IMR-90 (cell line): ENCODE measurements around the gene CLASRP. TPM values are rescaled to one million over a fixed set of nuclear protein-coding genes. Genes with fewer than 3 reads are reported as not detected.

ENCODE experiments used
- ATAC-seq: fragments of 200-7000 bp; cut with Tn5 transposase; 2 replicates; pipeline ENCODE4 v1.9.1; 2020; ENCODE audit warnings: low read depth, mild to moderate bottlenecking, moderate library complexity
- BruUV-seq: library from RNA; stranded (reverse); fragments of 400-500 nt; replicated peaks from 2 replicates; lab custom pipeline; 2021; lab: Mats Ljungman, UMichigan
- CTCF ChIA-PET: fragments of 300-600 bp; formaldehyde crosslinking; extraction: SDS; loops from one replicate; lab custom pipeline; 2021; ENCODE audit warnings: antibody characterized with exemption; lab: Yijun Ruan, JAX
- POLR2A ChIA-PET: fragments of 300-600 bp; sonication (Branson Sonifier 250); formaldehyde crosslinking; loops from one replicate; lab custom pipeline; 2022; ENCODE audit warnings: antibody characterized with exemption; ENCODE audit not compliant: unreplicated experiment; lab: Charles Lee
- DNase-seq: peaks from one replicate; pipeline ENCODE4 v3.0.0; 2013
- H2AFZ ChIP-seq: replicated peaks from 2 replicates; pipeline ENCODE3; 2013; ENCODE audit warnings: low read length, mild to moderate bottlenecking; ENCODE audit not compliant: poor library complexity
- H2AK5ac ChIP-seq: 2 replicates; pipeline ENCODE4 v1.6.1; 2013; ENCODE audit warnings: low read depth, low read length, inconsistent platforms
- H2AK9ac ChIP-seq: replicated peaks from 2 replicates; pipeline ENCODE3; 2013; ENCODE audit warnings: mild to moderate bottlenecking, low read depth, low read length, moderate library complexity; ENCODE audit not compliant: poor library complexity
- H2BK120ac ChIP-seq: 2 replicates; pipeline ENCODE4 v1.6.1; 2013; ENCODE audit warnings: low read depth, low read length, inconsistent platforms
- H2BK15ac ChIP-seq: 3 replicates; pipeline ENCODE4 v1.6.1; 2013; ENCODE audit warnings: low read depth, low read length, inconsistent platforms
- H2BK20ac ChIP-seq: 2 replicates; pipeline ENCODE4 v1.6.1; 2013; ENCODE audit warnings: low read depth, mild to moderate bottlenecking, inconsistent platforms, low read length, moderate library complexity
- H2BK5ac ChIP-seq: 2 replicates; pipeline ENCODE4 v1.6.1; 2013; ENCODE audit warnings: mild to moderate bottlenecking, low read depth, low read length, inconsistent platforms; ENCODE audit not compliant: poor library complexity, severe bottlenecking
- H3K14ac ChIP-seq: replicated peaks from 2 replicates; pipeline ENCODE4 v1.6.1; 2013; ENCODE audit warnings: low read depth, low read length, inconsistent platforms
- H3K18ac ChIP-seq: 2 replicates; pipeline ENCODE4 v1.6.1; 2013; ENCODE audit warnings: low read depth, low read length, control low read depth
- H3K23ac ChIP-seq: 2 replicates; pipeline ENCODE4 v1.6.1; 2013; ENCODE audit warnings: low read depth, low read length, inconsistent platforms
- H3K27ac ChIP-seq: 2 replicates; pipeline ENCODE4 v1.5.1; 2013; ENCODE audit warnings: mild to moderate bottlenecking, control low read depth, low read length; ENCODE audit not compliant: insufficient read depth
- H3K27me3 ChIP-seq: 2 replicates; pipeline ENCODE4 v1.6.1; 2013; ENCODE audit warnings: low read length; ENCODE audit not compliant: control insufficient read depth, insufficient read depth
- H3K36me3 ChIP-seq: 2 replicates; pipeline ENCODE4 v1.6.1; 2013; ENCODE audit warnings: low read length, mixed read lengths; ENCODE audit not compliant: control insufficient read depth, insufficient read depth
- H3K4ac ChIP-seq: 2 replicates; pipeline ENCODE4 v1.6.1; 2013; ENCODE audit warnings: low read depth, low read length, inconsistent platforms
- H3K4me1 ChIP-seq: 2 replicates; pipeline ENCODE4 v1.6.1; 2013; ENCODE audit warnings: low read length, mixed read lengths; ENCODE audit not compliant: control insufficient read depth, insufficient read depth
- H3K4me2 ChIP-seq: 2 replicates; pipeline ENCODE4 v1.6.1; 2013; ENCODE audit warnings: low read depth, mild to moderate bottlenecking, control low read depth, low read length, moderate library complexity
- H3K4me3 ChIP-seq: 2 replicates; pipeline ENCODE4 v1.5.1; 2013; ENCODE audit warnings: low read depth, mild to moderate bottlenecking, control low read depth, low read length, moderate library complexity; ENCODE audit not compliant: insufficient read depth
- H3K56ac ChIP-seq: 2 replicates; pipeline ENCODE4 v1.6.1; 2013; ENCODE audit warnings: low read length, inconsistent platforms; ENCODE audit not compliant: insufficient read depth; ENCODE audit errors: extremely low read depth
- H3K79me1 ChIP-seq, 2 experiments: 2 replicates each; pipeline ENCODE4 v1.6.1; 2013; ENCODE audit warnings: low read length in 2 of 2, inconsistent platforms in 1 of 2, low read depth in 1 of 2
- H3K9ac ChIP-seq: 2 replicates; pipeline ENCODE4 v1.6.1; 2013; ENCODE audit warnings: low read depth, low read length, control low read depth
- H3K9me1 ChIP-seq: 2 replicates; pipeline ENCODE4 v1.6.1; 2013; ENCODE audit warnings: low read length, inconsistent platforms; ENCODE audit not compliant: insufficient read depth
- H3K9me3 ChIP-seq: 2 replicates; pipeline ENCODE4 v1.6.1; 2013; ENCODE audit warnings: low read length; ENCODE audit not compliant: control insufficient read depth, insufficient read depth
- H4K20me1 ChIP-seq: 2 replicates; pipeline ENCODE4 v1.6.1; 2013; ENCODE audit warnings: low read length, inconsistent platforms; ENCODE audit not compliant: insufficient read depth
- H4K5ac ChIP-seq: 2 replicates; pipeline ENCODE4 v1.6.1; 2013; ENCODE audit warnings: mild to moderate bottlenecking, low read depth, low read length, control low read depth
- H4K8ac ChIP-seq, 2 experiments: 2 replicates each; pipeline ENCODE4 v1.6.1; 2013; ENCODE audit warnings: low read depth in 2 of 2, low read length in 2 of 2, control low read depth in 1 of 2, inconsistent platforms in 1 of 2
- H4K91ac ChIP-seq: 2 replicates; pipeline ENCODE4 v1.6.1; 2013; ENCODE audit warnings: low read depth, low read length, inconsistent platforms; ENCODE audit not compliant: insufficient read depth
- BHLHE40 ChIP-seq: fragments of 150-350 bp; IDR thresholded peaks from 2 replicates; pipeline ENCODE4 v1.6.1; 2016; ENCODE audit warnings: mild to moderate bottlenecking, low read depth, low read length
- CEBPB ChIP-seq: IDR thresholded peaks from 2 replicates; pipeline ENCODE4 v1.6.1; 2012; ENCODE audit warnings: low read depth, low read length, improper control_type of control experiment
- CHD1 ChIP-seq: IDR thresholded peaks from 2 replicates; pipeline ENCODE4 v1.6.1; 2012; ENCODE audit warnings: low read depth, low read length, improper control_type of control experiment
- CTCF ChIP-seq: conservative IDR thresholded peaks from 2 replicates; pipeline ENCODE4 v1.5.1; 2012; ENCODE audit warnings: mild to moderate bottlenecking, low read depth, low read length, improper control_type of control experiment
- ELK1 ChIP-seq: fragments of 150-350 bp; IDR thresholded peaks from 2 replicates; pipeline ENCODE4 v1.6.1; 2016; ENCODE audit warnings: low read depth, mild to moderate bottlenecking, low read length, moderate library complexity, borderline replicate concordance
- FOS ChIP-seq: fragments of 150-350 bp; IDR thresholded peaks from 2 replicates; pipeline ENCODE4 v1.6.1; 2016; ENCODE audit warnings: low read depth, low read length
- MAFK ChIP-seq: IDR thresholded peaks from 2 replicates; pipeline ENCODE4 v1.6.1; 2012; ENCODE audit warnings: low read depth, low read length, improper control_type of control experiment
- MAZ ChIP-seq: IDR thresholded peaks from 2 replicates; pipeline ENCODE4 v1.6.1; 2012; ENCODE audit warnings: low read depth, mild to moderate bottlenecking, low read length, improper control_type of control experiment, moderate library complexity, borderline replicate concordance
- MXI1 ChIP-seq: IDR thresholded peaks from 2 replicates; pipeline ENCODE4 v1.6.1; 2012; ENCODE audit warnings: low read depth, mild to moderate bottlenecking, low read length, moderate library complexity, borderline replicate concordance
- NFE2L2 ChIP-seq: fragments of 150-350 bp; IDR thresholded peaks from 2 replicates; pipeline ENCODE4 v1.6.1; 2016; ENCODE audit warnings: low read depth, mild to moderate bottlenecking, low read length
- POLR2A ChIP-seq: IDR thresholded peaks from 2 replicates; pipeline ENCODE4 v1.6.1; 2012; ENCODE audit warnings: mild to moderate bottlenecking, low read depth, low read length
- RAD21 ChIP-seq: IDR thresholded peaks from 2 replicates; pipeline ENCODE4 v1.6.1; 2012; ENCODE audit warnings: low read length, improper control_type of control experiment
- RCOR1 ChIP-seq: IDR thresholded peaks from 2 replicates; pipeline ENCODE4 v1.6.1; 2012; ENCODE audit warnings: mild to moderate bottlenecking, low read length, improper control_type of control experiment; ENCODE audit not compliant: insufficient replicate concordance
- RFX5 ChIP-seq: IDR thresholded peaks from 2 replicates; pipeline ENCODE4 v1.8.0; 2012; ENCODE audit warnings: low read depth, mild to moderate bottlenecking, low read length, moderate library complexity
- SMC3 ChIP-seq: fragments of 150-350 bp; IDR thresholded peaks from 2 replicates; pipeline ENCODE4 v1.6.1; 2016; ENCODE audit warnings: low read depth, mild to moderate bottlenecking, antibody characterized with exemption, low read length, moderate library complexity
- USF2 ChIP-seq: fragments of 150-350 bp; IDR thresholded peaks from 2 replicates; pipeline ENCODE4 v1.6.1; 2017; ENCODE audit warnings: mild to moderate bottlenecking, antibody characterized with exemption, low read length, low read depth
- WGBS, 2 experiments: methylation state at CpG; one replicate each; pipeline versions ENCODE4 v1.1.5 to v1.1.7; 2013; ENCODE audit warnings: missing lambda C conversion rate in 2 of 2; ENCODE audit not compliant: insufficient read length in 1 of 2; ENCODE audit errors: extremely low coverage in 2 of 2; 5-methylcytosine and 5-hydroxymethylcytosine counted together
- dilution Hi-C: fragments of 300-500 bp; cut with HindIII; formaldehyde crosslinking; loops from one replicate; pipeline ENCODE4 v1.14.3; 2018; ENCODE audit warnings: low sequenced_read_pairs; ENCODE audit not compliant: unreplicated experiment
- in situ Hi-C: fragments of 300-500 bp; cut with MboI; formaldehyde crosslinking; loops from 3 replicates; pipeline ENCODE4 v1.14.3; 2019; ENCODE audit warnings: low sequenced_read_pairs, inconsistent platforms, mixed read lengths
- intact Hi-C: fragments of 100-400 bp; cut with micrococcal nuclease; formaldehyde crosslinking; loops from 2 replicates; pipeline ENCODE4 v1.10.0; 2022
- polyA plus RNA-seq, 3 experiments: library from polyadenylated mRNA; depleted of rRNA; stranded (reverse); fragments of >200 nt; gene quantifications; 2 replicates each; pipeline ENCODE4 v1.2.3, GENCODE V29; 2012; ENCODE audit warnings: low replicate concordance in 1 of 3
- total RNA-seq: library from RNA; depleted of rRNA; stranded (reverse); fragments of >200 nt; gene quantifications from 2 replicates; pipeline ENCODE4 v1.2.3, GENCODE V29; 2012

CLASRP gene
- total and polyA plus RNA-seq, 2 of the 4 experiments (the other 2 are of a cell fraction) = 19.9 to 31.7 TPM

- Histone ChIP-seq H3K27ac (no peak overlapping the region), H3K9ac (no peak overlapping the region), H3K14ac (no peak overlapping the region), H2BK5ac (no peak overlapping the region), H4K8ac (no peak overlapping the region), H4K91ac (no peak overlapping the region), H3K4me1 (no peaks in the 10 kb centered on the region), H3K18ac (no peak overlapping the region), H4K5ac (no peak overlapping the region), H4K20me1 (peaks cover 38% of the 10 kb centered on the region), H3K4me3 (no peak overlapping the region), H3K9me1 (peaks cover 2% of the 10 kb centered on the region; the same call in 1 of the 2 replicates), H3K79me1 (peaks cover 16 to 41% of the 10 kb centered on the region in 2 experiments), H2AK9ac (no peak overlapping the region), H3K27me3 (no peaks in the 10 kb centered on the region), H2BK15ac (no peak overlapping the region), H2AK5ac (no peak overlapping the region), H2AFZ (no peak overlapping the region), H3K23ac (no peak overlapping the region), H3K36me3 (peaks cover 82% of the 10 kb centered on the region), H2BK120ac (no peak overlapping the region), H3K9me3 (no peaks in the 10 kb centered on the region), H3K4me2 (no peak overlapping the region), H3K56ac (no peak overlapping the region), H3K4ac (no peak overlapping the region), H2BK20ac (no peak overlapping the region)
- 98% methylated on average over 5 of the region's 9 CpGs; no CpG with 5 or more reads in 1 of the 2 experiments for WGBS, 2 experiments
- DNase-seq = no peak
- in situ Hi-C loops = no loop called here
- ChIA-PET CTCF (no interaction called here), POLR2A (no interaction called here)
- dilution Hi-C loops = no loop called here
- no TSS peak for BruUV-seq
- no peak for ATAC-seq
- intact Hi-C loops = no loop called here
- no peak for TF ChIP-seq SMC3
- TF ChIP-seq RFX5 = no peak
- TF ChIP-seq POLR2A = no peak
- TF ChIP-seq ELK1 = no peak
- TF ChIP-seq NFE2L2 = no peak
- TF ChIP-seq CTCF = no peak
- no peak for TF ChIP-seq MAZ
- TF ChIP-seq RAD21 = no peak
- no peak for TF ChIP-seq CEBPB
- TF ChIP-seq MXI1 = no peak
- no peak for TF ChIP-seq FOS
- no peak for TF ChIP-seq CHD1
- TF ChIP-seq MAFK = no peak
- TF ChIP-seq USF2 = no peak
- TF ChIP-seq BHLHE40 = no peak
- no peak for TF ChIP-seq RCOR1
Observed at GRCh38 chr19:45057444-45057843, 18.6 kb downstream of the CLASRP start.
